ENCODE measurements around the gene PAPLN. TPM values are rescaled to one million over a fixed set of nuclear protein-coding genes. Genes with fewer than 3 reads are reported as not detected.

Gene PAPLN
- total RNA-seq, 2 experiments from 2014 or later: 0.30 to 0.46 TPM

DNA sequence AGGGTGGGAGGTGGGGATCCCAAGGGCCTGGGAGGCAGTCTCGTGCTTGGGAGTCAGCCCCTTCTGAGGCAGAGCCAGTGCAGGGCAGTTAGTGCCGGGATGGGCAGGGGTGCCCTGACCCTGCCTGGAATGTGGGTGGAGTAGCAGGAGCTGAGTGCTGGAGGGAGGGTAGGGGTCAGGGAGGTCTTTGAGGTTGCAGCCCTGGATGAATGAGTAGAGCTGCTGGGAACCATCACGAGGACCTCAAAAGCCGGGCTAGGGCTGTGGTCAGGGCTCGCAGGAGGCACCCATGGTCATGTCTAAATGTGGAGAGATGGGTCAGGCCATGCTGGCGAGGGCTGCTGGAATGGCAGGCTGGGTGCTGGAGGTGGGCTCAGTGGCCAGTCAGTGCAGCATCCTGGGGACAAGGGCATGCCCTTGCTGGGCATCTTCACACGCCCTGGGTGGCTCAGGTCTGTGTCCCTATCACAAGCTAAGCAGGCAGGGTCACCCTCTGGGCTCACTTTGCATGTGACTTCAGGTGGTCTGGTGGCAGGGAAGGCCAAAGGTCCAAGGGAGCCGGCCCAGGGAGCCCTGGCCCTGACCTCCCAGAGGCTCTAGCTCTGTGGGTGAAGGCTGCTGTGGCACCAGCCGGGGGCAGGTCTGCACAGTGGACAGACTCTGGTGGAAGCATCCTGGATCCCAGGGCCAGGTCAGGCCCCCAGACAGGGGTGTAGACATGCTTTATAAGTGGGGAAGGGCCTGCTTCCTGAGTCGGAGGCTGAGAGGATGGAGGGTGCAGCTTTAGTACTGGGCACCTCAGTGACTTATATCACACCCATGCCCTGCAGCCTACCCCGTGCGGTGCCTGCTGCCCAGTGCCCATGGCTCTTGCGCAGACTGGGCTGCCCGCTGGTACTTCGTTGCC is 24.5 kb downstream of the PAPLN start:
- POLR2A ChIA-PET: no interaction called here
- Mint-ChIP-seq H3K9me3 (no peaks in the 10 kb centered on the region), H3K4me1 (no peaks in the 10 kb centered on the region), H3K36me3 (ENCODE audit: low read depth) (no peaks in the 10 kb centered on the region), H3K27me3 (no peaks in the 10 kb centered on the region), H3K27ac (no peak overlapping the region), H3K4me3 (no peak overlapping the region)
- CTCF ChIA-PET: interaction anchor here (1.0 to 1.6 kb wide), 2 partner anchors 16 to 29 kb away, joined by 3 to 4 read pairs; no protein-coding TSS in a partner anchor
- DNase-seq: no peak

DNA sequence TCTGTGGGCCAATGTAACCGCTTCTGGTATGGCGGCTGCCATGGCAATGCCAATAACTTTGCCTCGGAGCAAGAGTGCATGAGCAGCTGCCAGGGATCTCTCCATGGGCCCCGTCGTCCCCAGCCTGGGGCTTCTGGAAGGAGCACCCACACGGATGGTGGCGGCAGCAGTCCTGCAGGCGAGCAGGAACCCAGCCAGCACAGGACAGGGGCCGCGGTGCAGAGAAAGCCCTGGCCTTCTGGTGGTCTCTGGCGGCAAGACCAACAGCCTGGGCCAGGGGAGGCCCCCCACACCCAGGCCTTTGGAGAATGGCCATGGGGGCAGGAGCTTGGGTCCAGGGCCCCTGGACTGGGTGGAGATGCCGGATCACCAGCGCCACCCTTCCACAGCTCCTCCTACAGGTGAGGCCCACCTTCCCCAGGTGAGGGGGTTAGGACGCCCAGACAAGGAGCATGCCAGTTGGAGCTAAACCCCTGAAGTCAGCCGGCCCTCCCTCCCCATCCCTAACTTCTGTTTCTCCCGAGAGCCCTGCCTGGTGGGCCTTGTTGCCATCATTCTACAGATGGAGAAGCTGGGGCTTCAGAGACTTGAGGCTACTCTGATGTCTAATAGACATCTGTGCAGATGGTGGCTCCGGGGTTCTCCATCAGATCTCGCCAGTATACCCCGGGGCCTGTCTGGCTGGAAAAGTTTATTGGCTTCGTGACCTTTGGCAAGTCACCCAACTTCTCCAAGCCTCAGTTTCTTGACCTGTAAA is 25.3 kb downstream of the PAPLN start:
- ChIA-PET POLR2A (no interaction called here), CTCF (interaction anchor here (1.0 to 1.6 kb wide), 3 partner anchors 15 to 164 kb away, joined by 3 to 4 read pairs (median 3); no protein-coding TSS in a partner anchor)
- no peak for DNase-seq
- no peaks in the 10 kb centered on the region for H3K36me3 Mint-ChIP-seq (ENCODE audit: low read depth)
- H3K27ac Mint-ChIP-seq: no peak overlapping the region
- H3K27me3 Mint-ChIP-seq: no peaks in the 10 kb centered on the region
- H3K4me1 Mint-ChIP-seq: no peaks in the 10 kb centered on the region
- no peaks in the 10 kb centered on the region for H3K9me3 Mint-ChIP-seq
- no peak overlapping the region for H3K4me3 Mint-ChIP-seq

DNA sequence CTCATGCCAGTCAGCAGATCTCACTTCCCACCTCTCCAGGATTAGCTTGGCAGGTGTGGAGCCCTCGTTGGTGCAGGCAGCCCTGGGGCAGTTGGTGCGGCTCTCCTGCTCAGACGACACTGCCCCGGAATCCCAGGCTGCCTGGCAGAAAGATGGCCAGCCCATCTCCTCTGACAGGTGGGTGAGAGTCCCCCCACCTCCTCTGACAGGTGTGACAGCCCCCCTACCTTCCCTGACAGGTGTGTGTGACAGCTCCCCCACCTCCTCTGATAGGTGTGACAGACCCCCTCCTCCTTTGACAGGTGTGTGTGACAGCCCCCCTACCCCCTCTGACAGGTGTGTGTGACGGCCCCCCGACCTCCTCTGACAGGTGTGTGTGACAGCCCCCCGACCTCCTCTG is 26.3 kb downstream of the PAPLN start:
- DNase-seq: no peak
- no peaks in the 10 kb centered on the region for H3K9me3 Mint-ChIP-seq
- POLR2A ChIA-PET: no interaction called here
- H3K4me1 Mint-ChIP-seq: no peaks in the 10 kb centered on the region
- CTCF ChIA-PET: interaction anchor here (0.7 to 1.6 kb wide), 3 partner anchors 31 to 163 kb away, joined by 3 read pairs; no protein-coding TSS in a partner anchor
- H3K27ac Mint-ChIP-seq: no peak overlapping the region
- H3K36me3 Mint-ChIP-seq (ENCODE audit: low read depth): no peaks in the 10 kb centered on the region
- H3K4me3 Mint-ChIP-seq: no peak overlapping the region
- no peaks in the 10 kb centered on the region for H3K27me3 Mint-ChIP-seq

DNA sequence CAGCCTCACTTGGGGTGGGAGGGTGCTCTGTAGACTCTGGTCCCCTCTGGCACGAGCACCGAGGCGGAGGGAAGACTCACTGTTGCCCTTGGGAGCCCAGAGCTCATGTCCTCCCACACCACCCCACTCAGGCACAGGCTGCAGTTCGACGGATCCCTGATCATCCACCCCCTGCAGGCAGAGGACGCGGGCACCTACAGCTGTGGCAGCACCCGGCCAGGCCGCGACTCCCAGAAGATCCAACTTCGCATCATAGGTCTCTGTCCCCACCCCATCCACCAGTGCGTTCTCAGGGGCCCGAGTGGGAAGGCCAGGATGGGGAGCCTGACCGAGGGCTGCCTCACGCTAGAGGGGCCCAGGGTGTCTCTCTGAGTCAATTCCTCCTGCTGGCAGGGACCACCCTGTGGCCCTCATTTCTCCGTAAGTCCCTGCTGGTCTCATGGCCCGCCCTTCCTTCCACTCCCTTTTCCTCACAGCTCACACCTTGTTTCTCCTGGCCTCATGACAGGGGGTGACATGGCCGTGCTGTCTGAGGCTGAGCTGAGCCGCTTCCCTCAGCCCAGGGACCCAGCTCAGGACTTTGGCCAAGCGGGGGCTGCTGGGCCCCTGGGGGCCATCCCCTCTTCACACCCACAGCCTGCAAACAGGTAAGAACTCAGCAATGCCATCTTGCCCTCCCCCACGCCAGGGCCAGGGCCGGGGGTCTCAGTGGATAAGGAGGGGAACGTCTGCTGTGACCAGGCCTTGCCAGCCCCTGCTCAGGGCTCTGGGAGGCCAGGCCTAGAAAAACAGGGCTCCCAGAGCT is 27.0 kb downstream of the PAPLN start:
- Mint-ChIP-seq H3K27ac (no peak overlapping the region), H3K9me3 (no peaks in the 10 kb centered on the region), H3K4me1 (no peaks in the 10 kb centered on the region), H3K4me3 (no peak overlapping the region), H3K27me3 (peaks cover 1% of the 10 kb centered on the region), H3K36me3 (ENCODE audit: low read depth) (no peaks in the 10 kb centered on the region)
- DNase-seq: no peak
- CTCF ChIA-PET: interaction anchor here (0.6 to 1.1 kb wide), 4 partner anchors 10 to 200 kb away, joined by 3 read pairs; no protein-coding TSS in a partner anchor
- POLR2A ChIA-PET: no interaction called here

DNA sequence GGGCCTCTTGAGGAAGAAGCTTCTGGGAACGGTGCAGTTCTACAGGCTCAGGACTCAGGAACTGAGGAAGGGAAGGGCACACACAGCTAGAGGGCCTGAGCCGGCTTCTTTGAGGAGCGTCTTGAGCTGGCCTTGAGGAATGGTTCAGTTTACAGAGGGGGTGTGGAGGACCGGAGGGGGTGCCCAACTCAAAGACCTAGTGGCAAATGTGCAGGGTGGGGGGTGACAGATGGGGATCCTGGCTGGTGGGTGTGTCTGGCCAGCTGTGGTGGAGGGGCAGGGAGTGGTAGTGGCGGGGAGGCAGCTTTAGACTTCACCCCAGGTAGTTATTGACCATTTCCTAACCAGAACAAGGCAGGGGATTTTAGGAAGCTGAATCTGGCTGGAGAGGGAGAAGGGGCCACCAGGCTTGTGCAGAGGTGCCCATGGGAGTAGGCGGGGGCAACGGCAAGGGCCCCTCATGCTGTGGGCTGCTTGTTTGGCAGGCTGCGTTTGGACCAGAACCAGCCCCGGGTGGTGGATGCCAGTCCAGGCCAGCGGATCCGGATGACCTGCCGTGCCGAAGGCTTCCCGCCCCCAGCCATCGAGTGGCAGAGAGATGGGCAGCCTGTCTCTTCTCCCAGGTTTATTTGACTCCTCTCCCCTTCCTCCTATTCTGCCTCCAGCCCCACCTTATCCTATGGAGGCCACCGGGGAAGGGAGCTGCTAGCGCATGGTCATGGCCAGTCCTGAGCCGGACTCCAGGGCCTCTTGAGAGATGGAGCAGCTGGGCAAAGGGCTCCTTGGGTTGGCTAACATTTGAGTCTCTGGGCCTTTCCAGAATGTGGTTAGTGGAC is 27.8 kb downstream of the PAPLN start:
- Mint-ChIP-seq H3K27me3 (peaks cover 7% of the 10 kb centered on the region), H3K4me1 (no peaks in the 10 kb centered on the region), H3K9me3 (no peaks in the 10 kb centered on the region), H3K27ac (no peak overlapping the region), H3K4me3 (no peak overlapping the region), H3K36me3 (ENCODE audit: low read depth) (no peaks in the 10 kb centered on the region)
- ChIA-PET POLR2A (no interaction called here), CTCF (interaction anchor here (0.6 to 1.1 kb wide), 3 partner anchors 11 to 199 kb away, joined by 3 read pairs; no protein-coding TSS in a partner anchor)
- DNase-seq: no peak

DNA sequence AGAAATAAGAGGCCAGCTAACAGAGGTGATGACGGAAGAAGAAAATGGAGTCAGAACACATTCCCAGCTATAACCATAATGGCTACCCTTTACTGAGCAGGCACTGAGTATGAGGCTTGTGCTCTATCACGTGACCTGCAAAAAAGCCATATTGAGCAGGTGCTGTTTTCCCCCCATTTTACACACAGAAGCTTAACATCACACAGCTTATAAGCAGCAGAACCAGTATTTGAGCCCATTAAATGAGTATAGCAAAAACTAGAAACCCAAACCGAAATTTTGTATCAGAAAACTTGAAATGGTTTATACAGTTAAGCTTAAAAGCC is 28.4 kb downstream of the PAPLN start:
- CTCF ChIA-PET: interaction anchor here (0.6 kb wide), 1 partner anchor 338 kb away, joined by 3 read pairs; no protein-coding TSS in a partner anchor
- Mint-ChIP-seq H3K4me3 (no peak overlapping the region), H3K9me3 (no peaks in the 10 kb centered on the region), H3K4me1 (peaks cover 6% of the 10 kb centered on the region), H3K36me3 (ENCODE audit: low read depth) (no peaks in the 10 kb centered on the region), H3K27me3 (peaks cover 12% of the 10 kb centered on the region), H3K27ac (no peak overlapping the region)
- POLR2A ChIA-PET: no interaction called here
- no peak for DNase-seq

DNA sequence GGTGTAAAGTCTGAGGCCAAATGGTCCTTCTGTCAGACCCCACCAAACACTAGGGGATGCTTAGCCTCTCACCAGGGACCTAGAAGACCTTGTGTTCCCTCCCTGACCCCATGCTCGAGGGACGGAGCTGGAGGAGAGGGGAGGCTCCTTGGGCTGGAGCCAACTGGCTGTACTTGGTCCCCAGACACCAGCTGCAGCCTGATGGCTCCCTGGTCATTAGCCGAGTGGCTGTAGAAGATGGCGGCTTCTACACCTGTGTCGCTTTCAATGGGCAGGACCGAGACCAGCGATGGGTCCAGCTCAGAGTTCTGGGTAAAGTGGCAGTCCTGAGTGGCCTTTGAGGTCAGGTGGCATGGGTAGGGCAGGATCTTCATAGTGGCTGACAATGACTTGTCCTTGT is 29.0 kb downstream of the PAPLN start:
- POLR2A ChIA-PET: no interaction called here
- H3K27me3 Mint-ChIP-seq: peaks cover 14% of the 10 kb centered on the region
- DNase-seq: no peak
- H3K36me3 Mint-ChIP-seq (ENCODE audit: low read depth): no peaks in the 10 kb centered on the region
- no peak overlapping the region for H3K4me3 Mint-ChIP-seq
- H3K27ac Mint-ChIP-seq: no peak overlapping the region
- no peaks in the 10 kb centered on the region for H3K9me3 Mint-ChIP-seq
- peaks cover 8% of the 10 kb centered on the region for H3K4me1 Mint-ChIP-seq
- CTCF ChIA-PET: interaction anchor here (0.6 kb wide), 1 partner anchor 339 kb away, joined by 3 read pairs; no protein-coding TSS in a partner anchor

DNA sequence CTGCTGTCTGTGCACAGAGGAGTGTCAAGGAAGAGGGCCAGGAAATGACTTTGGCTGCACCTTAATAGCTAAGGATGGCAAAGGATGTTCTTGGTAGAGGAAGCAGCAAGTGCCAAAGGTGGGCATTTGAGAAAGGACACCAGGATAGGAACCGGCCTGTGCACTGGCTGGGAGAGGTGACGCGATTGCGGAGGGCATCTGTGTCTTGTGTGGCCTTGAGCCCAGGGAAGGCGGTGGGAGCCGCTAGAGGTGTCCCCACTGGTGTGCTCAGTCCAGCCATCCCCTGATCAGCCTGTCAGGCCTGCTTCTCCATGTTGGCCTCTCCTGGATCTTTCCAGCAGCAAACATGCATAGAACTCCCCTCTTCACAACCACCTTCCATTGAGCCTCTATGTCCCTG is 30.2 kb downstream of the PAPLN start:
- CTCF ChIA-PET: no interaction called here
- DNase-seq: no peak
- Mint-ChIP-seq H3K27me3 (peaks cover 14% of the 10 kb centered on the region), H3K36me3 (ENCODE audit: low read depth) (no peaks in the 10 kb centered on the region), H3K4me3 (no peak overlapping the region), H3K4me1 (peaks cover 8% of the 10 kb centered on the region), H3K9me3 (no peaks in the 10 kb centered on the region), H3K27ac (no peak overlapping the region)
- POLR2A ChIA-PET: no interaction called here

DNA sequence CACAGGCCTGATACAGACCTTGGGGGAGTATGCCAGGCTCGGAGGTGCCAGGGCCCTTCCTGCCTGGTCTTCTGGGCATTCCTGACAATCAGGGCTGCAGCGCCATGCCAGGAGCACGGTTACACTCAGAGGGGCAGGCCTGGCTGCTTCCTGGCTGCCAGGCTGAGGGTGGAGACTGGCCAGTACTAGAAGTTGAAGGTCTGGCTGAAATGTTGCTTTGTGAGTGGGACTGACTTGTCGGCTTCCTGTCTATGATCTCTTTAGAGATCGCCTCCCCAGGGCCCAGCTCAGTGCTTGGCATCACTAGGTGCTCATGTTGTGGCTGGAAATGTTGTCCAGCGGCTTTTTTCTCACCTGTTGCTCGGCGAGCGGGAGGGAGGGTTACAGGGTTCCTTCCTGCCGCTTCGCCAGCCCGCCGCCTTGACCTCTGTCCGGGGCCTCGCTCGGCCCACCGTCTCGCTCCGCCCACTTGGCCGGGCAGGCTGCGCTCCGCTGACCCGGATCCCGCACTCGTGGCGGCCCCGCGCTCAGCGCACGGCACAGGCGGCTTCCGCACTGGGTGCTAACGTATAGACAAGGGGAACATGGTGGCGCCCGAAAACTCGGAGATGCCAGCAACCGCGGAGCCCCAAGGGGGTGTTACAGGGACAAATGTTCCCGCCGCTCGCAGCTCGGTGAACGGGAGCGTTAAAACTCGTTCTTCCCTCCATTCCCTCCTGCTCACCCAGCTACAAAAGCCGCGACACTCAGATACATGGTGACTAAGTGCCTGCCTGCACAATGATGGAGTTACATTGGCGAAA is 32.6 kb downstream of the PAPLN start:
- ChIA-PET POLR2A (no interaction called here), CTCF (interaction anchor here (0.5 kb wide), 1 partner anchor 109 kb away, joined by 5 read pairs; no protein-coding TSS in a partner anchor)
- H3K9me3 Mint-ChIP-seq: no peaks in the 10 kb centered on the region
- H3K4me3 Mint-ChIP-seq: peak overlapping the region; percentile 8
- DNase-seq: no peak
- no peak overlapping the region for H3K27ac Mint-ChIP-seq
- peaks cover 6% of the 10 kb centered on the region for H3K36me3 Mint-ChIP-seq (ENCODE audit: low read depth)
- H3K27me3 Mint-ChIP-seq: peaks cover 14% of the 10 kb centered on the region
- peaks cover 8% of the 10 kb centered on the region for H3K4me1 Mint-ChIP-seq

DNA sequence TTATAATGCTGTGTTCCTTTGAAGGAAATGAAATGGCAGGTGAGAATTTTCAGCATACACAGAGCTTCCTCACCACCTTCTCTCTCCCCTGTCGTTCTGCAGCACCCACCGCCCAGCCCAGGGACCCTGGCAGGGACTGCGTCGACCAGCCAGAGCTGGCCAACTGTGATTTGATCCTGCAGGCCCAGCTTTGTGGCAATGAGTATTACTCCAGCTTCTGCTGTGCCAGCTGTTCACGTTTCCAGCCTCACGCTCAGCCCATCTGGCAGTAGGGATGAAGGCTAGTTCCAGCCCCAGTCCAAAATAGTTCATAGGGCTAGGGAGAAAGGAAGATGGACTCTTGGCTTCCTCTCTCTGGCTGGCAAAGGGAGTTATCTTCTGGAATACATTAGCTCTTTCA is 35.1 kb downstream of the PAPLN start:
- peaks cover 14% of the 10 kb centered on the region for H3K27me3 Mint-ChIP-seq

DNA sequence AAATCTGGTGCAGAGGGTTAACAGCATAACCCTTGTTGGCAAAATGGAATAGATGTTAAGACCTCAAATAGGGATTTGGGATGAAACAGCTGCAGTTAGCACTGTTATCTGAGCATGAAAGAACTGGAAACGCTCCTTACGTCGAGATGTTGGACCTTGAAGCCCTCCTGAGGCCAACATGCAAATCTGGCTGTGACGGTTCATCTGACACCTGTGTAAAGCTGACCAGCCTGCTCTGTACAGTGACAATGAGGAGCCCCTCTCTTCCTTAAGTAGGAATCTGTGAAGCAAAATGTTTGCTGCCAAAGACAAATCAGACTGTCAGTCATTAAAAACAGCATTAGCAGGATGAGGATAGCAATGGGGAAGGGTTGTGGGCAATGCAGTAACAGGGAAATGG is 36.5 kb downstream of the PAPLN start:
- POLR2A ChIA-PET: no interaction called here

More for the DNA sequence above, 35.1 kb downstream of the PAPLN start:
- DNase-seq: no peak
- Mint-ChIP-seq H3K9me3 (no peaks in the 10 kb centered on the region), H3K4me3 (no peak overlapping the region), H3K4me1 (peaks cover 8% of the 10 kb centered on the region), H3K36me3 (ENCODE audit: low read depth) (peaks cover 15% of the 10 kb centered on the region), H3K27ac (no peak overlapping the region)
- ChIA-PET POLR2A (no interaction called here), CTCF (interaction anchor here (0.6 to 0.7 kb wide), 2 partner anchors 112 to 299 kb away, joined by 4 read pairs; no protein-coding TSS in a partner anchor)

More for the DNA sequence above, 36.5 kb downstream of the PAPLN start:
- Mint-ChIP-seq H3K4me1 (peaks cover 8% of the 10 kb centered on the region), H3K9me3 (no peaks in the 10 kb centered on the region), H3K4me3 (no peak overlapping the region), H3K27me3 (peaks cover 14% of the 10 kb centered on the region), H3K36me3 (ENCODE audit: low read depth) (peaks cover 16% of the 10 kb centered on the region), H3K27ac (no peak overlapping the region)
- no peak for DNase-seq
- CTCF ChIA-PET: no interaction called here

Measured in activated CD4-positive, alpha-beta T cell treated with anti-CD3 and anti-CD28 coated beads, Interleukin-2, amount 10 ng/mL, durations not matched to agents 7 days and 5 days (primary cell).